Mammary microvascular endothelial cell (primary cell): ENCODE results near the gene POU2F2. TPM values are rescaled to one million over a fixed set of nuclear protein-coding genes. Genes with fewer than 3 reads are reported as not detected.

Source experiments
- total RNA-seq: library from RNA; depleted of rRNA; stranded (reverse); fragments of >200 nt; gene quantifications from 2 replicates; pipeline ENCODE4 v1.2.3, GENCODE V29; 2015

POU2F2 gene
- 1.00 and 1.9 TPM in 2 replicates for total RNA-seq

GRCh38 chr19:42132030-42132628 is at the start of gene POU2F2:
POU2F2 (minus strand) TSS chr19:42132446; CDS start chr19:42132411, 35 bp downstream.

GRCh38 chr19:42075616-42076379 is 56.4 kb downstream of the POU2F2 start, which contains the start of gene ZNF574:
ZNF574 (plus strand) TSS chr19:42076166; CDS start chr19:42078607, 2,441 bp downstream.

GRCh38 chr19:42069619-42070351 is 62.5 kb downstream of the POU2F2 start, which contains the start of gene GRIK5:
GRIK5 (minus strand) TSS chr19:42070206; CDS start chr19:42065770, 4,436 bp downstream.

Other genes starting within 250 kb of the POU2F2 start
- gene ARHGEF1, start 249.3 kb downstream of the POU2F2 start, total RNA-seq = 82.4 and 89.8 TPM in 2 replicates
- not detected in 2 replicates for gene ERFL, start 204.0 kb downstream of the POU2F2 start, total RNA-seq
- 142 and 147 TPM in 2 replicates for gene RABAC1, start 173.1 kb downstream of the POU2F2 start, total RNA-seq
- gene ATP1A3, start 138.2 kb downstream of the POU2F2 start, total RNA-seq = not detected in 2 replicates
- gene GRIK5, start 62.2 kb downstream of the POU2F2 start, total RNA-seq = not detected in 2 replicates
- 14.5 and 17.2 TPM in 2 replicates for gene ZNF574, start 56.3 kb downstream of the POU2F2 start, total RNA-seq
- gene DEDD2, start 85.2 kb upstream of the POU2F2 start, total RNA-seq = 24.6 and 31.9 TPM in 2 replicates
- 6.2 and 7.4 TPM in 2 replicates for gene ZNF526, start 87.9 kb upstream of the POU2F2 start, total RNA-seq
- 20.9 and 25.7 TPM in 2 replicates for gene GSK3A, start 110.2 kb upstream of the POU2F2 start, total RNA-seq
- gene ERF, start 122.7 kb upstream of the POU2F2 start, total RNA-seq = 33.5 and 47.5 TPM in 2 replicates
- gene CIC, start 136.8 kb upstream of the POU2F2 start, total RNA-seq = 39.7 and 42.8 TPM in 2 replicates
- gene PRR19, start 169.7 kb upstream of the POU2F2 start, total RNA-seq = 0.27 and 1.0 TPM in 2 replicates
- gene PAFAH1B3, start 170.2 kb upstream of the POU2F2 start, total RNA-seq = 32.9 and 44.7 TPM in 2 replicates
- gene TMEM145, start 180.9 kb upstream of the POU2F2 start, total RNA-seq = 0.27 TPM in 1 of 2 replicates, not detected in the other
- 17.9 and 22.0 TPM in 2 replicates for gene MEGF8, start 193.2 kb upstream of the POU2F2 start, total RNA-seq